Stimulated activated CD8-positive, alpha-beta memory T cell treated with anti-CD3 and anti-CD28 coated beads, Interleukin-15, amount 100 ng/mL, for 1 hour (primary cell): ENCODE measurements around the gene TM2D3.

Experiments used
- DNase-seq: peaks from one replicate; pipeline ENCODE4 v3.0.0-alpha.2; 2020; ENCODE audit warnings: low read depth

TM2D3 gene

GRCh38 chr15:101602801-101603200 is 49.4 kb downstream of the TM2D3 start:
- DNase-seq: no peak

GRCh38 chr15:101600035-101600434 is 52.1 kb downstream of the TM2D3 start:
- DNase-seq: no peak

- DNase-seq: no peak
Measured at GRCh38 chr15:101599091-101599490, 53.1 kb downstream of the TM2D3 start.

- DNase-seq: no peak
Measured at GRCh38 chr15:101597360-101597928, 54.7 kb downstream of the TM2D3 start.

- no peak for DNase-seq
Measured at GRCh38 chr15:101596633-101597032, 55.5 kb downstream of the TM2D3 start.
